HG03039 (cell line): Measurements from ENCODE around the gene DDX3X.
"Not testable (repeated sequence)": the region's sequence is repeated elsewhere in the genome, so short reads cannot be mapped to it uniquely, and the experiment has no call there.

Source experiments
- ATAC-seq: cut with Tn5 transposase; IDR thresholded peaks from one replicate; pipeline ENCODE4 v1.9.1; 2021; ENCODE audit warnings: mild to moderate bottlenecking, moderate library complexity; ENCODE audit not compliant: unreplicated experiment

The DDX3X gene

GRCh38 chrX:41369152-41369551 lies 35.2 kb downstream of the DDX3X start:
- ATAC-seq, result no peak

- not testable (repeated sequence) for ATAC-seq
Measured at GRCh38 chrX:41371575-41371974, 37.6 kb downstream of the DDX3X start.

GRCh38 chrX:41373989-41374606 lies 40.1 kb downstream of the DDX3X start:
- ATAC-seq, result no peak

GRCh38 chrX:41377624-41378023 lies 43.7 kb downstream of the DDX3X start:
- no peak for ATAC-seq

GRCh38 chrX:41381685-41382084 lies 47.7 kb downstream of the DDX3X start:
- no peak for ATAC-seq

- no peak for ATAC-seq
Measured at GRCh38 chrX:41382714-41383645, 49.0 kb downstream of the DDX3X start.

- ATAC-seq, result no peak
Measured at GRCh38 chrX:41384051-41384705, 50.2 kb downstream of the DDX3X start.

GRCh38 chrX:41386222-41386990 lies 52.4 kb downstream of the DDX3X start:
- ATAC-seq, result no peak

- ATAC-seq, result no peak
Measured at GRCh38 chrX:41388543-41388942, 54.6 kb downstream of the DDX3X start.

GRCh38 chrX:41389311-41389888 lies 55.4 kb downstream of the DDX3X start:
- no peak for ATAC-seq

- not testable (repeated sequence) for ATAC-seq
Measured at GRCh38 chrX:41390576-41390975, 56.6 kb downstream of the DDX3X start.

- no peak for ATAC-seq
Measured at GRCh38 chrX:41391606-41392005, 57.6 kb downstream of the DDX3X start.

- ATAC-seq, result no peak
Measured at GRCh38 chrX:41394293-41394692, 60.3 kb downstream of the DDX3X start.

- no peak for ATAC-seq
Measured at GRCh38 chrX:41397219-41397618, 63.3 kb downstream of the DDX3X start.

GRCh38 chrX:41397768-41398167 lies 63.8 kb downstream of the DDX3X start:
- no peak for ATAC-seq

- not testable (repeated sequence) for ATAC-seq
Measured at GRCh38 chrX:41402556-41402955, 68.6 kb downstream of the DDX3X start.

GRCh38 chrX:41405551-41405950 lies 71.6 kb downstream of the DDX3X start:
- ATAC-seq, result no peak

- ATAC-seq, result no peak
Measured at GRCh38 chrX:41406201-41406600, 72.2 kb downstream of the DDX3X start.

GRCh38 chrX:41407816-41408215 lies 73.9 kb downstream of the DDX3X start:
- ATAC-seq, result no peak

- ATAC-seq, result no peak
Measured at GRCh38 chrX:41408576-41408975, 74.6 kb downstream of the DDX3X start.

- no peak for ATAC-seq
Measured at GRCh38 chrX:41409006-41409405, 75.0 kb downstream of the DDX3X start.
